Kidney (tissue), 14 donors: Measurements from ENCODE around the gene TMEM9B. TPM values are rescaled to one million over a fixed set of nuclear protein-coding genes. Genes with fewer than 3 reads are reported as not detected.

Experiments
- DNase-seq, 5 donors: peaks; one replicate each; pipeline ENCODE4 v3.0.0-alpha.2; 2013 to 2020
- FAIRE-seq: peaks from 2 replicates; lab custom pipeline; 2012; peaks lifted over from hg19 to GRCh38; lab: Jason Lieb, UNC
- H3K27ac ChIP-seq, 2 donors: one replicate each; pipeline ENCODE4 v1.7.0; 2013; ENCODE audit warnings: low read depth in 2 of 2, low read length in 2 of 2, inconsistent platforms in 1 of 2
- H3K27me3 ChIP-seq: one replicate; pipeline ENCODE4 v1.7.1; 2013; ENCODE audit warnings: low read length, inconsistent platforms; ENCODE audit not compliant: control insufficient read depth, insufficient read depth
- H3K36me3 ChIP-seq, 3 donors: one replicate each; pipeline versions ENCODE4 v1.7.0 to v1.7.1; 2013; ENCODE audit warnings: low read length in 3 of 3, control low read depth in 1 of 3, inconsistent platforms in 1 of 3; ENCODE audit not compliant: insufficient read depth in 3 of 3, control insufficient read depth in 2 of 3
- H3K4me1 ChIP-seq, 3 donors: one replicate each; pipeline versions ENCODE4 v1.7.0 to v1.7.1; 2013; ENCODE audit warnings: low read length in 3 of 3, inconsistent platforms in 1 of 3, low read depth in 1 of 3; ENCODE audit not compliant: control insufficient read depth in 2 of 3, insufficient read depth in 2 of 3
- H3K4me3 ChIP-seq, 3 donors: one replicate each; pipeline versions ENCODE4 v1.7.0 to v1.8.1; 2013; ENCODE audit warnings: low read length in 3 of 3, control low read depth in 1 of 3, inconsistent platforms in 1 of 3
- H3K9ac ChIP-seq, 3 donors: one replicate each; pipeline versions ENCODE4 v1.7.0 to v1.7.1; 2013; ENCODE audit warnings: low read length in 3 of 3, control low read depth in 1 of 3, inconsistent platforms in 1 of 3
- H3K9me3 ChIP-seq, 3 donors: one replicate each; pipeline versions ENCODE4 v1.7.0 to v1.7.1; 2013; ENCODE audit warnings: low read length in 3 of 3, control low read depth in 1 of 3, inconsistent platforms in 1 of 3; ENCODE audit not compliant: control insufficient read depth in 2 of 3, insufficient read depth in 1 of 3
- CTCF ChIP-seq: IDR thresholded peaks from 3 replicates; pipeline ENCODE4 v1.5.1; 2012; ENCODE audit warnings: mild to moderate bottlenecking, moderate library complexity, borderline replicate concordance; ENCODE audit not compliant: insufficient read depth; ENCODE audit errors: extremely low read depth
- intact Hi-C: fragments of 100-400 bp; cut with DNase I; formaldehyde crosslinking; loops from one replicate; pipeline ENCODE4 v1.11.1; 2022
- polyA plus RNA-seq: library from polyadenylated mRNA; stranded (reverse); fragments of 350-450 nt; fragmentation: Illumina TruSeq; extraction: RNeasy Lipid Tissue Mini Kit (QIAGEN cat#74804); gene quantifications from one replicate; pipeline ENCODE4 v1.2.3, GENCODE V29; 2014; ENCODE audit warnings: low read depth, low replicate concordance; ENCODE audit not compliant: insufficient read depth
- total RNA-seq: library from RNA; stranded (reverse); fragmentation: NEBNext Ultra II Directional; extraction: Animal tissue kit (Norgen Biotek cat#: 25700); gene quantifications from one replicate; pipeline ENCODE4 v1.2.1, GENCODE V29; 2021
- donor health status: control.
- donor health status: control.
- donor health status: control.
- donor health status: control.
- donor health status: control.
- donor health status: DM: yes; HTN: yes; CAD: no.
- donor health status: Normal renal cell carcinoma (clear cell type).

Gene TMEM9B
- total and polyA plus RNA-seq, 2 donors from 2014 or later: 64.4 to 73.0 TPM

GRCh38 chr11:8914661-8915018 lies 49.6 kb downstream of the TMEM9B start:
- intact Hi-C loops: no loop called here
- H3K9ac ChIP-seq: no peak overlapping the region
- H3K4me1 ChIP-seq: peaks cover 0 to 12% (median 8%) of the 10 kb centered on the region in 3 donors

DNA sequence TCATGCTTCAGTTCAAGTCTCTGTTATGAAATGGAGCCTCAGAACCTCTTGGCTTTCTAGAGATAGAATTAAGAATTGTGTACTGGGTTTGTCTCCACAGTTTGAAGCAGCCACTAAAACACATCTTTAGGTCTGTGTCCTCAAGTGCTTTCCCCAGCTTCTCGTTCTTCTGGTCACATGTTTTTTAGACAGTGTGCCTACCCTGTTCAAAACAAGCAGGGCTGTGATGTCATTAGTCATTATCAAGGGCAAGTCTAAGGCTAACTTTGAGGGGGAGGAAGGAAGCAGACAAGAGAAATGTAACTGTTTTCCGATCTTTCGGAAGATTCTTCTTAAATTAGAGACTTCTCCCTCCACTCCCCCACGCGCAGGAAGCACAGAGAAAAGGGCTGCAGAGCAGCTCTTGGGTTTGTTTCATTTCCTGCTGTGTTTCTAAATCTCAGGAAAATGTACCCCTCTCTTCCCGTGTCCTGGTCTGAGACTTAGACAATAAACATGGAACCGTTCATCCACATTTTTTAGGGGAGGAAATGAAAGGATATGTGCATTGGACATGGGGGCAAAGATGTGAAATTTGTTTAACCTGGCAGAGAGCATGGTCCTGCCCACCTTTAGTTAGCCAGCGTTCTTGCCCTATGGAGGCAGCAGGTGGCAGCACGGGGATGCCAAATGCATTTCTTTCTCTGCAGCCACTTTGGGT lies 50.1 kb downstream of the TMEM9B start:
- Histone ChIP-seq H3K9ac (no peak overlapping the region), H3K4me3 (peak overlapping the region in 2 of 3 donors; percentile 5 to 7), H3K27me3 (no peaks in the 10 kb centered on the region), H3K9me3 (no peaks in the 10 kb centered on the region), H3K36me3 (peaks cover 0 to 12% (median 0%) of the 10 kb centered on the region in 3 donors), H3K27ac (peak overlapping the region; percentile 24 to 26), H3K4me1 (peaks cover 0 to 12% (median 8%) of the 10 kb centered on the region in 3 donors)
- intact Hi-C loops: no loop called here
- FAIRE-seq (no peak), DNase-seq (peak in 3 of 5 donors; percentile 66 to 74 (median 68))
- peak; percentile 65 for TF ChIP-seq CTCF

More at GRCh38 chr11:8914661-8915018, 49.6 kb downstream of the TMEM9B start:
- H3K27me3 ChIP-seq: no peaks in the 10 kb centered on the region
- peak overlapping the region in 1 of 3 donors; percentile 7 for H3K4me3 ChIP-seq
- peak overlapping the region in 1 of 2 donors; percentile 24 for H3K27ac ChIP-seq
- no peak for DNase-seq
- TF ChIP-seq CTCF: no peak
- no peak for FAIRE-seq
- H3K36me3 ChIP-seq: peaks cover 0 to 12% (median 3%) of the 10 kb centered on the region in 3 donors
- H3K9me3 ChIP-seq: no peaks in the 10 kb centered on the region

DNA sequence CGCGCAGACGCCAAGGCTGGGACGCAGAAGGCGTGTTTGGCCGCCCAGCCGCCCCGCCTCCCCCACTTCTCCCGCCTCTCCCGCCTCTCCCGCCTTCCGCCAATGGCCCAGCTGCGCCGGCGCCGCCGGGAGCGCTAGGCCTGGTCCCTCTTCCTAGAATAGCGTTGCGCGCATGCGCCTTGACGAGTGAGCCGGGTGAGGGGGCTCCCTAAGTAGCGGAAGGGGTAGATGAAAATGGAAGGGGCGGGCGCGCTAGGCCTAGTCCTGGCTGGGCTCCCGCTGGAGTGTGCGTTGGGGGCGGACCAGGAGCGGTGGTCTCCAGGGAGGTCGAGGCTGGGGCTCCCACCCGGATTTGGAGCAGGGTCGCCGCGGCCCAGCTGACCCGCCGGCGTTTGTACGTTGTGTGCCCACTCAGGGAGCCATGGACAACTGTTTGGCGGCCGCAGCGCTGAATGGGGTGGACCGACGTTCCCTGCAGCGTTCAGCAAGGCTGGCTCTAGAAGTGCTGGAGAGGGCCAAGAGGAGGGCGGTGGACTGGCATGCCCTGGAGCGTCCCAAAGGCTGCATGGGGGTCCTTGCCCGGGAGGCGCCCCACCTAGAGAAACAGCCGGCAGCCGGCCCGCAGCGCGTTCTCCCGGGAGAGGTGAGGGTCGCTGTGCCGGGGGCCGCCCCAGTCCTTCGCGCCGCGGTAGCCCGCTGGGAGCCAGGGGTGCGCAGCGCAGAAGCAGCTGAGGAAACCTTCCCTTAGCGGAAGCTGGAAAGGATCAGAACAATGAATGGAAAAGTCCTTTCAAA lies 53.0 kb downstream of the TMEM9B start, which contains the start of gene AKIP1:
Gene AKIP1, plus strand, starts transcription at position 161 of the 795 bp plus-strand sequence. Its CDS starts 261 bp downstream, at position 422.
- TF ChIP-seq CTCF: no peak
- H3K27ac ChIP-seq: peak within 1 kb of the TSS; percentile 75 to 82
- intact Hi-C loops: no loop called here
- no peaks in the 10 kb centered on the region for H3K27me3 ChIP-seq
- peak within 1 kb of the TSS; percentile 69 to 84 (median 83) for H3K4me3 ChIP-seq
- peaks cover 0 to 12% (median 8%) of the 10 kb centered on the region in 3 donors for H3K4me1 ChIP-seq
- H3K9me3 ChIP-seq: no peaks in the 10 kb centered on the region
- peak within 1 kb of the TSS; percentile 57 to 85 (median 58) for H3K9ac ChIP-seq
- H3K36me3 ChIP-seq: no peaks in the 10 kb centered on the region
- DNase-seq (peak; percentile 98 to 100 (median 99)), FAIRE-seq (no peak)
